ENCODE results near the gene STIM2.

Gene STIM2

GRCh38 chr4:26873391-26874026, 12.9 kb downstream of the STIM2 start:
- no peak for DNase-seq (ENCODE audit: low spot score)
- in situ Hi-C loops (cut with MboI; ENCODE audit: low pct_unique_long_range_greater_than_20kb, low sequenced_read_pairs, unreplicated experiment), result no loop called here
- TF ChIP-seq CTCF (IDR thresholded peaks at IDR 0.05; ENCODE audit: extremely low read depth, insufficient read depth, missing control alignments), result no peak

- DNase-seq (ENCODE audit: low spot score), result no peak
- in situ Hi-C loops (cut with MboI; ENCODE audit: low pct_unique_long_range_greater_than_20kb, low sequenced_read_pairs, unreplicated experiment), result no loop called here
- TF ChIP-seq CTCF (IDR thresholded peaks at IDR 0.05; ENCODE audit: extremely low read depth, insufficient read depth, missing control alignments), result no peak
These were observed 13.5 kb downstream of the STIM2 start for GRCh38 chr4:26874110-26874509.

DNA sequence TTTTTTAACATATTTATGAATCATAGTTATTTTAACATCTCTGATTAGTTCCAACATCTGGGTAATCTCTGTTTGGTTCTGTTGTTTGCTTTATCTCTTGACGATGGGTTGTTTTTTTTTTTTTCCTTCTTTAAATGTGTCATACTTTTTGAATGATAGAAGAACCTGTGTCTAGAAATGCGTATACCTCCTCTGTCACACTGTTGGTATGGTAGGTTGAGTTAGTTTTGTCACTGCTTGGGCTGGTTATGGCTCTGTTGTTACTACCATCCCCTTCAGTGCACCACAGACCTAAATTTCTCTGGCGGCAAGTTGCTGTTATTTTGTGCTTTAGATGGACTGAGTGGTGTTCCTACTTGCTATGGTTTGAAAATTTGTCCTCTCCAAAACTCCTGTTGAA, 16.8 kb downstream of the STIM2 start:
- in situ Hi-C loops (cut with MboI; ENCODE audit: low pct_unique_long_range_greater_than_20kb, low sequenced_read_pairs, unreplicated experiment), result no loop called here
- no peak for TF ChIP-seq CTCF (IDR thresholded peaks at IDR 0.05; ENCODE audit: extremely low read depth, insufficient read depth, missing control alignments)
- no peak for DNase-seq (ENCODE audit: low spot score)

DNA sequence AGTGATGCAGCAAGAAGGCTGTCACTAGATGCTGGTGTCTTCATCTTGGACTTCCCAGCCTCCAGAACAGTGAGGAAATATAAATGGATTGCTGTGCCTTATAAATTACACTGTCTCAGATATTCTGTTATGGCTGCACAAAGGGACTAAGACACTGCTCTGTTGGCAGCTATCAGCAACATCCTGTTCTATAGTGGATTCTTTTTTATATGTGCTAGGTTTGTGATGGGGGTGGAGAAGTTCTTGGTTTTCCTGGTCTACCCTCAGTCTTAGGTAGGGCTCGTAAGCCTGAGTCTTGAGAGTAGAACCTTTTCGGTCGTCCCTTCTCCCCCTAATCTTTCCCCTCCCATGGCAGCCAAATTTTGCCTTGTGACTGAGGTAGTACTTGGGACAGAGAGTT, 17.3 kb downstream of the STIM2 start:
- in situ Hi-C loops (cut with MboI; ENCODE audit: low pct_unique_long_range_greater_than_20kb, low sequenced_read_pairs, unreplicated experiment), result no loop called here
- no peak for TF ChIP-seq CTCF (IDR thresholded peaks at IDR 0.05; ENCODE audit: extremely low read depth, insufficient read depth, missing control alignments)
- no peak for DNase-seq (ENCODE audit: low spot score)

DNA sequence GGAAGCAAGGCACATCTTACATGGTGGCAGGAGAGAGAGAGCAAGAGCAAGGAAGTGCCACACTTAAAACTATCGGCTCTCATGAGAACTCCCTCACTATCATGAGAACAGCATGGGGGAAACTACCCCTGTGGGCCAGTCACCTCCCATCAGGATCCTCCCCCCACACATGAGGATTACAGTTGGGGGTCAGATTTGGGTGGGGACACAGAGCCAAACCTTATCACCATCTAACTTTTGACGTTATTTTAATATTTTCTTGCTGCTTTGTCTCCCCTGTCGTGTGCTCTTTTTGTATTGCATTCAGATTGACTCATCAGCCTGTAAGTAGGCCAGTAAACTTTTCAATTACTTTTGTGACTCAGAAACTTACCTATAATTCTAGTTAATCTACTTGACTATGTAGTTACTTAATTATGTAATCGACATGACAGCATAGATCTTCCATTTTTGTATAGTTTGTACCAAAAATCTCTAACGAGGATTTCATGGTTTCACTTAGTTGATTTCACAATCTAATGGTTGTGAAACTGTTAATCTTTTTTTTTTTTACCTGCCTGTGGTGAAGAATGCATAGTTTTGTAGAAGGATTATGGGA, 18.3 kb downstream of the STIM2 start:
- TF ChIP-seq CTCF (IDR thresholded peaks at IDR 0.05; ENCODE audit: extremely low read depth, insufficient read depth, missing control alignments), result no peak
- in situ Hi-C loops (cut with MboI; ENCODE audit: low pct_unique_long_range_greater_than_20kb, low sequenced_read_pairs, unreplicated experiment), result no loop called here
- DNase-seq (ENCODE audit: low spot score), result no peak

DNA sequence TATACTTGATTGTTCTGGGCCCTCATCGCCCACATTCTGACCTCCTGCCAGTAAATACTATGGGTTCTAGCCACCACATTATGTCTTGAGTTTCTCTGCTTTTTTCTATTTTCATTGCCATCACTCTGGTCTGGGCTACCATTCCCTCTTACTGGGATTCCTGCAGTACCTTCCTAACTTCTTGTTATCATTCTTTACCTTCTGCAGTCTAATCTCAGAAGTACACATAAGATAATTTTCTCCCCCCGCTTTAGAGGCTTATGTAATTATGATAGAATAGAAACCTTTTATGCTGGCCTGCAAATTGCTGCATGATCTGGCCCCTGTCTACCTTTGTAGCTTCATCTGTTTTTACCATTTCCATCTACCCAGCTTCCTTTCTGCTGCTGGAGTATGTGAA, 19.2 kb downstream of the STIM2 start:
- no peak for TF ChIP-seq CTCF (IDR thresholded peaks at IDR 0.05; ENCODE audit: extremely low read depth, insufficient read depth, missing control alignments)
- in situ Hi-C loops (cut with MboI; ENCODE audit: low pct_unique_long_range_greater_than_20kb, low sequenced_read_pairs, unreplicated experiment), result loop anchor here (10.0 kb wide), 1 partner anchor 125 kb away; no protein-coding TSS in a partner anchor
- DNase-seq (ENCODE audit: low spot score), result no peak

Data from GM13977 (cell line).